ENCODE measurements around the gene MAOB. TPM values are rescaled to one million over a fixed set of nuclear protein-coding genes. Genes with fewer than 3 reads are reported as not detected.

MAOB gene
- total RNA-seq, 1 experiment from 2014 or later, result 0.34 TPM

DNA sequence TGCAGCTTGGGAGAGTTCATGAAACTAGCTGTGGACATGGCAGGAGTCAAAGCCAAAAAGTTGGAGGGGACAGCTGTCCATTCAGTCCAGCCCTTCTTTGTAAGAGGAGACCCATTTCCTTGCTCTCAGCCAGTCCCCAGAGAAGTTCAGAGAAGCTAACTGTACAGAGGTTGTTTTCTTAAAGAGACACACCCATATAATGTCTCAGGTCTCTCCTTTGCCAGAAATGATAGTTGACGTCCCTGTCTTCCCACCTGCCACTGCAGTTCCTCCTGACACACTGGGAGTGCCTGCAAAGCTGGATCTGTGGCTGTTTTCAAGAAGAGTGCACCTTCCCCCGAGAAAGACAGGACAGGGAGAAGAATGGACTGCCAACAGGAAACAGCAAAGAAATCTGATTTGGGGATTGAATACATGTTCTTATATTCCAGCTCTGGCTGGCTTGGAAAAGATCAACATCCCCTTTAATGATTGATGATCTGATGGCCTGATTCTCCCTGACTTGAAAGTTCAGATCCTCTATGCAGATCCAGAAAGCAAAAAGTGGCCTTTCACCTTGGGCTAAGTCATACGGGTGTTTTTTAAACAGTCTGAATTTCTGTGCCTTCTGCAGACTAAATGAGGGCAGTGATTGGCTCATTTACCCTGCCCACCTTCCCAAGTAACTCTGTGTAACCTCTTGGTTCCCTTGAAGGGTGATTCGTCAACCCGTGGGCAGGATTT is 139.0 kb downstream of the MAOB start:
- H3K36me3 Mint-ChIP-seq (ENCODE audit: insufficient read depth, unreplicated experiment), result no peaks in the 10 kb centered on the region
- intact Hi-C loops (cut with micrococcal nuclease; ENCODE audit: unreplicated experiment), result no loop called here

DNA sequence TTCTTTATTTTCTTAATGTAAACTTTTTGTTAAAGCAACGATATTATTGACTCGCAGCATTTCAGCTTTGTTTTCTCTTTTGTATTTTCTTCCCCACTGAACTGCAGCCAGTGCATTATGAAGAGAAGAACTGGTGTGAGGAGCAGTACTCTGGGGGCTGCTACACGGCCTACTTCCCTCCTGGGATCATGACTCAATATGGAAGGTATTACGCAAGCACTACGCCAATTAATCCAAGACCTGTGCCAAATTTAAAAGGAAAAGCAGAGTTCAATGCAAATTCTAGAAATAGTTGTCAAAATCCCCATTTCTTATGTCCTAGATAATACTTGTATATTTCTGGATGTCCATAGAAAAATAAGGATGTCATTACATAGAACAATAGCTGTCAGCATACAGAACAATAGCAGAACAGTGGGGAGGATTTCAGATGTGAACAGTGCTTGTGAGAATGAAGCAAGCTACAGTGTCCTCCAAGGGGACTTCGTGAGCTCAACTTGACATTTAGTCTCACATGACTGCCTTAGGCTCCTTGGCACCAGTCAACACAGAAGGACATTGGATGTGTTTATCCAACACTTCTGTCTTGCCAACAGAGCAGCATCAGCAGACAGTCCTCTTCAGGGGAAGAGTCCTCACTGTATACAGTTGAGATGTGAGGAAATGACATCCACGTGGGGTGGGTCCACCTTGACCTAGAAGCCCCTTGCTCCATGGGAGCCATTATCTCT is 140.2 kb downstream of the MAOB start:
- no peaks in the 10 kb centered on the region for H3K36me3 Mint-ChIP-seq (ENCODE audit: insufficient read depth, unreplicated experiment)
- H3K27ac Mint-ChIP-seq (ENCODE audit: unreplicated experiment), result no peak overlapping the region
- Histone ChIP-seq H3K4me1 (no peaks in the 10 kb centered on the region), H3K9me3 (no peaks in the 10 kb centered on the region), H3K27me3 (replicated peaks; ENCODE audit: control insufficient read depth, insufficient read depth, low read length) (no peaks in the 10 kb centered on the region), H3K36me3 (ENCODE audit: control insufficient read depth, insufficient read depth, low read length) (no peaks in the 10 kb centered on the region), H3K4me3 (ENCODE audit: low read depth, low read length) (no peak overlapping the region)
- intact Hi-C loops (cut with micrococcal nuclease; ENCODE audit: unreplicated experiment), result no loop called here
- H3K9me3 Mint-ChIP-seq (ENCODE audit: unreplicated experiment), result no peaks in the 10 kb centered on the region
- ChIA-PET CTCF (no interaction called here), POLR2A (no interaction called here)
- BruUV-seq (replicated peaks), result no TSS peak
- no peak for DNase-seq
- H3K27me3 Mint-ChIP-seq (ENCODE audit: insufficient read depth, unreplicated experiment), result no peaks in the 10 kb centered on the region
- TF ChIP-seq, protein P1, sequence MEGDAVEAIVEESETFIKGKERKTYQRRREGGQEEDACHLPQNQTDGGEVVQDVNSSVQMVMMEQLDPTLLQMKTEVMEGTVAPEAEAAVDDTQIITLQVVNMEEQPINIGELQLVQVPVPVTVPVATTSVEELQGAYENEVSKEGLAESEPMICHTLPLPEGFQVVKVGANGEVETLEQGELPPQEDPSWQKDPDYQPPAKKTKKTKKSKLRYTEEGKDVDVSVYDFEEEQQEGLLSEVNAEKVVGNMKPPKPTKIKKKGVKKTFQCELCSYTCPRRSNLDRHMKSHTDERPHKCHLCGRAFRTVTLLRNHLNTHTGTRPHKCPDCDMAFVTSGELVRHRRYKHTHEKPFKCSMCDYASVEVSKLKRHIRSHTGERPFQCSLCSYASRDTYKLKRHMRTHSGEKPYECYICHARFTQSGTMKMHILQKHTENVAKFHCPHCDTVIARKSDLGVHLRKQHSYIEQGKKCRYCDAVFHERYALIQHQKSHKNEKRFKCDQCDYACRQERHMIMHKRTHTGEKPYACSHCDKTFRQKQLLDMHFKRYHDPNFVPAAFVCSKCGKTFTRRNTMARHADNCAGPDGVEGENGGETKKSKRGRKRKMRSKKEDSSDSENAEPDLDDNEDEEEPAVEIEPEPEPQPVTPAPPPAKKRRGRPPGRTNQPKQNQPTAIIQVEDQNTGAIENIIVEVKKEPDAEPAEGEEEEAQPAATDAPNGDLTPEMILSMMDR (IDR thresholded peaks at IDR 0.05; ENCODE audit: insufficient read depth in 1 of 2, low read depth in 1 of 2, low read length in 1 of 2, severe bottlenecking in 1 of 2, unreplicated experiment in 1 of 2), result no peak
- no peaks in the 10 kb centered on the region for H3K4me1 Mint-ChIP-seq (ENCODE audit: low read depth, unreplicated experiment)
- no peak overlapping the region for H3K4me3 Mint-ChIP-seq (ENCODE audit: unreplicated experiment)

More for the DNA sequence above, 139.0 kb downstream of the MAOB start:
- Mint-ChIP-seq H3K27ac (ENCODE audit: unreplicated experiment) (no peak overlapping the region), H3K9me3 (ENCODE audit: unreplicated experiment) (no peaks in the 10 kb centered on the region), H3K4me3 (ENCODE audit: unreplicated experiment) (no peak overlapping the region), H3K27me3 (ENCODE audit: insufficient read depth, unreplicated experiment) (no peaks in the 10 kb centered on the region), H3K4me1 (ENCODE audit: low read depth, unreplicated experiment) (no peaks in the 10 kb centered on the region)
- ChIA-PET CTCF (no interaction called here), POLR2A (no interaction called here)
- H3K4me3 ChIP-seq (ENCODE audit: low read depth, low read length), result no peak overlapping the region
- H3K36me3 ChIP-seq (ENCODE audit: control insufficient read depth, insufficient read depth, low read length), result no peaks in the 10 kb centered on the region
- no TSS peak for BruUV-seq (replicated peaks)
- TF ChIP-seq, protein P1 (IDR thresholded peaks at IDR 0.05; ENCODE audit: insufficient read depth in 1 of 2, low read depth in 1 of 2, low read length in 1 of 2, severe bottlenecking in 1 of 2, unreplicated experiment in 1 of 2), result no peak
- DNase-seq, result no peak
- H3K27me3 ChIP-seq (replicated peaks; ENCODE audit: control insufficient read depth, insufficient read depth, low read length), result no peaks in the 10 kb centered on the region
- H3K4me1 ChIP-seq, result no peaks in the 10 kb centered on the region
- H3K9me3 ChIP-seq, result no peaks in the 10 kb centered on the region

DNA sequence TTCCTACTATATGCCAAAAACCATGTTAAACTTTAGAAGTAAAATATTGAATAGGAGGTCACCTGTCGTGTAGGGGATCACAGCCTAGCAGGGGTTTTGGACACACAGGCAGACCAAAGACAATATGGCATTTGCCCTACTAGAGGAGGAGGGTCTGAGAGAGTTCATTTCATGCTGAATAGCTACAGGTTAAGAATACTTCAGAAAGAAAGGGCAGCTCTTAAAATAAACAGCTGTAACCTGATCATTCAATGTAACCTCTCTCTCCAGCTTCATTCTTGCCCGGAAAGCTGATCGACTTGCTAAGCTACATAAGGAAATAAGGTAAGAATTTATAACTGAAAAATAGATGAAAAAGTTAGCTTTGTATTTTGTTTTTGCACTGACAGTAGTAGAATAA is 146.3 kb downstream of the MAOB start:
- CTCF ChIA-PET, result no interaction called here
- H3K4me1 Mint-ChIP-seq (ENCODE audit: low read depth, unreplicated experiment), result no peaks in the 10 kb centered on the region
- TF ChIP-seq, protein P1 (IDR thresholded peaks at IDR 0.05; ENCODE audit: insufficient read depth in 1 of 2, low read depth in 1 of 2, low read length in 1 of 2, severe bottlenecking in 1 of 2, unreplicated experiment in 1 of 2), result no peak
- Histone ChIP-seq H3K9me3 (no peaks in the 10 kb centered on the region), H3K36me3 (ENCODE audit: control insufficient read depth, insufficient read depth, low read length) (no peaks in the 10 kb centered on the region), H3K4me1 (no peaks in the 10 kb centered on the region), H3K4me3 (ENCODE audit: low read depth, low read length) (no peak overlapping the region), H3K27me3 (replicated peaks; ENCODE audit: control insufficient read depth, insufficient read depth, low read length) (no peaks in the 10 kb centered on the region)
- POLR2A ChIA-PET, result no interaction called here
- intact Hi-C loops (cut with micrococcal nuclease; ENCODE audit: unreplicated experiment), result no loop called here
- no peaks in the 10 kb centered on the region for H3K9me3 Mint-ChIP-seq (ENCODE audit: unreplicated experiment)
- BruUV-seq (replicated peaks), result no TSS peak
- H3K27ac Mint-ChIP-seq (ENCODE audit: unreplicated experiment), result no peak overlapping the region
- H3K4me3 Mint-ChIP-seq (ENCODE audit: unreplicated experiment), result no peak overlapping the region
- H3K36me3 Mint-ChIP-seq (ENCODE audit: insufficient read depth, unreplicated experiment), result no peaks in the 10 kb centered on the region
- H3K27me3 Mint-ChIP-seq (ENCODE audit: insufficient read depth, unreplicated experiment), result no peaks in the 10 kb centered on the region
- DNase-seq, result no peak
